GM23248 (cell line): ENCODE data around the gene SMURF2. TPM values are rescaled to one million over a fixed set of nuclear protein-coding genes. Genes with fewer than 3 reads are reported as not detected.

ENCODE experiments used
- DNase-seq: peaks from one replicate; pipeline ENCODE4 v3.0.0-alpha.2; 2015
- H2AFZ ChIP-seq: fragments of 200-600 bp; sonication (generic); 2 replicates; pipeline ENCODE4 v1.6.1; 2016; ENCODE audit warnings: antibody characterized with exemption
- H3F3A ChIP-seq: fragments of 200-600 bp; sonication (generic); 2 replicates; pipeline ENCODE4 v1.6.1; 2016; ENCODE audit warnings: mild to moderate bottlenecking, antibody characterized with exemption, mixed run types; ENCODE audit not compliant: insufficient read depth
- H3K27ac ChIP-seq: fragments of 200-600 bp; sonication (generic); 2 replicates; pipeline ENCODE4 v1.5.1; 2016; ENCODE audit warnings: mild to moderate bottlenecking
- H3K27me3 ChIP-seq: fragments of 200-600 bp; sonication (generic); replicated peaks from 2 replicates; pipeline ENCODE4 v1.6.1; 2016; ENCODE audit warnings: mild to moderate bottlenecking; ENCODE audit not compliant: insufficient read depth
- H3K36me3 ChIP-seq: fragments of 200-600 bp; sonication (generic); 2 replicates; pipeline ENCODE4 v1.6.1; 2016; ENCODE audit warnings: low read depth, mild to moderate bottlenecking
- H3K4me1 ChIP-seq: fragments of 200-600 bp; sonication (generic); 2 replicates; pipeline ENCODE4 v1.6.1; 2016; ENCODE audit warnings: mild to moderate bottlenecking; ENCODE audit not compliant: insufficient read depth
- H3K4me2 ChIP-seq: fragments of 200-600 bp; sonication (generic); one replicate; pipeline ENCODE4 v1.6.1; 2016; ENCODE audit warnings: mild to moderate bottlenecking; ENCODE audit not compliant: unreplicated experiment
- H3K4me3 ChIP-seq: fragments of 200-600 bp; sonication (generic); 2 replicates; pipeline ENCODE4 v1.5.1; 2016; ENCODE audit warnings: mild to moderate bottlenecking
- H3K79me2 ChIP-seq: fragments of 200-600 bp; sonication (generic); 2 replicates; pipeline ENCODE4 v1.6.1; 2016; ENCODE audit warnings: mild to moderate bottlenecking; ENCODE audit not compliant: insufficient read depth
- H3K9ac ChIP-seq: fragments of 200-600 bp; sonication (generic); 2 replicates; pipeline ENCODE4 v1.6.1; 2016; ENCODE audit warnings: mild to moderate bottlenecking
- H3K9me2 ChIP-seq: fragments of 200-600 bp; sonication (generic); 2 replicates; pipeline ENCODE4 v1.6.1; 2016; ENCODE audit warnings: mixed run types, mild to moderate bottlenecking, moderate library complexity; ENCODE audit not compliant: insufficient read depth
- H3K9me3 ChIP-seq: fragments of 200-600 bp; sonication (generic); one replicate; pipeline ENCODE4 v1.6.1; 2017; ENCODE audit warnings: low read depth
- H4K20me1 ChIP-seq: fragments of 200-600 bp; sonication (generic); 2 replicates; pipeline ENCODE4 v1.6.0; 2016; ENCODE audit not compliant: insufficient read depth
- EZH2 ChIP-seq: fragments of 200-600 bp; sonication (generic); IDR thresholded peaks from 2 replicates; pipeline ENCODE4 v1.6.1; 2018; ENCODE audit warnings: antibody characterized with exemption, mild to moderate bottlenecking; ENCODE audit not compliant: insufficient read depth, poor library complexity, severe bottlenecking
- EZH2phosphoT487 ChIP-seq: fragments of 200-600 bp; sonication (generic); IDR thresholded peaks from 2 replicates; pipeline ENCODE4 v1.6.1; 2018; ENCODE audit warnings: antibody characterized with exemption, moderate library complexity, mild to moderate bottlenecking, low read depth; ENCODE audit not compliant: insufficient read depth
- WGBS, 2 experiments: methylation state at CpG; one replicate each; pipeline ENCODE4 v1.1.6; 2015 to 2017; ENCODE audit warnings: low lambda C conversion rate in 2 of 2, low coverage in 1 of 2; ENCODE audit errors: missing lambda C conversion rate in 2 of 2; 5-methylcytosine and 5-hydroxymethylcytosine counted together
- in situ Hi-C: fragments of 300-500 bp; cut with MboI; formaldehyde crosslinking; loops from 2 replicates; pipeline ENCODE4 v1.15.0; 2020
- polyA plus RNA-seq: library from polyadenylated mRNA; unstranded; fragments of >200 nt; fragmentation: Nextera tagmentation; extraction: Ambion mirVana; gene quantifications from 2 replicates; pipeline ENCODE4 v1.2.1, GENCODE V29; 2016
- total RNA-seq: library from RNA; depleted of rRNA; stranded (reverse); fragments of >200 nt; shearing (Covaris generic); gene quantifications from 2 replicates; pipeline ENCODE4 v1.2.3, GENCODE V29; 2014

Gene SMURF2
- total and polyA plus RNA-seq, 2 experiments from 2014 or later, result 50.8 to 159 TPM

DNA sequence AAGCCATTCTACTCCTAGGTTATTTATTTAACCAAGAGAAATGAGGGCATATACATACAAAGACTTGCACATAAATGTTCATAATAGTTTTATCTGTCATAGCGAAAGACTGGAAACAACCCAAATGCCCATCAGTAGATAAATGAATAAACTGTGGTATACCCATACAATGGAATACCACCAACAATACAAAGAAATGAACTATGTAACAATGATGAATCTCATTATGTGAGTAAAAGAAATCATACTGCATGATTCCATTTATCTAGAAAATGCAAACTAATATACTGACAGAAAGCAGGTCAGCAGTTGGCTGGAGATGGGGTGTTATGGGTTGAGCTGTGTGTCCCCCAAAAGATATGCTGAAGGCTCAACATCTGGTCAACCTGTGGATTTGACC lies 98.0 kb downstream of the SMURF2 start:
- Histone ChIP-seq H3K36me3 (peaks cover 83% of the 10 kb centered on the region), H3K79me2 (peaks cover 95% of the 10 kb centered on the region)
- in situ Hi-C loops, result no loop called here

DNA sequence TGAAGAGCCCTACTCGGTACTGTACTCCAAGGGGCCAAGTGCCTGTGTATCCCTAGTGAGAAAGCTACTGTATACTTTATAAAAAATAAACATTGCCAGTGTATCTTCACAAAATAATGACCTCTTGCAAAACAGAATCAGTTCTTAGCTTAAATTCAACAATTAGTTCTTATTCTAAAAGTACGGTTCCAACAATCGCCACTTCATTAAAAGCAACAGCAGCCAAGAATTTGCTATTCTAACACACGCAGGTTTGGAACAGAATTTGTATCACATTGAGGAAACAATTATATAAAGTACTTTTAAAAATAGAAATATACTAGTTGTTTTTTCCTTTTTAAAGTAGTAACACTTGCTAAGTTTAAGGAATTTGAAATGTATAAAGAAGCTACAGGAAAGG lies 106.8 kb downstream of the SMURF2 start:
- TF ChIP-seq EZH2phosphoT487 (no peak), EZH2 (no peak)
- H3K27ac ChIP-seq, result peak overlapping the region; percentile 13
- H3K36me3 ChIP-seq, result peaks cover 97% of the 10 kb centered on the region
- in situ Hi-C loops, result no loop called here
- H3K9me3 ChIP-seq, result no peaks in the 10 kb centered on the region
- WGBS, 2 experiments, result 48 to 49% methylated on average over 4 of the region's 4 CpGs
- H3K4me1 ChIP-seq, result no peaks in the 10 kb centered on the region
- H3K9me2 ChIP-seq, result no peaks in the 10 kb centered on the region
- no peak overlapping the region for H3K4me2 ChIP-seq
- H3K27me3 ChIP-seq, result no peaks in the 10 kb centered on the region
- H3K79me2 ChIP-seq, result peaks cover 100% of the 10 kb centered on the region
- no peak for DNase-seq
- H3K9ac ChIP-seq, result no peak overlapping the region
- no peak overlapping the region for H2AFZ ChIP-seq
- no peak overlapping the region for H3K4me3 ChIP-seq
- peaks cover 93% of the 10 kb centered on the region for H3F3A ChIP-seq
- H4K20me1 ChIP-seq, result no peaks in the 10 kb centered on the region

More for the DNA sequence above, 98.0 kb downstream of the SMURF2 start:
- no peak overlapping the region for H3K9ac ChIP-seq
- H3K9me3 ChIP-seq, result no peaks in the 10 kb centered on the region
- H3K4me3 ChIP-seq, result no peak overlapping the region
- no peak for TF ChIP-seq EZH2phosphoT487
- H3K4me2 ChIP-seq, result no peak overlapping the region
- no peaks in the 10 kb centered on the region for H4K20me1 ChIP-seq
- H3K4me1 ChIP-seq, result no peaks in the 10 kb centered on the region
- no peaks in the 10 kb centered on the region for H3K27me3 ChIP-seq
- peak overlapping the region; percentile 38; the same call in 1 of the 2 replicates for H3K27ac ChIP-seq
- DNase-seq, result no peak
- peaks cover 79% of the 10 kb centered on the region for H3F3A ChIP-seq
- WGBS, 2 experiments, result 94 to 97% methylated on average over 1 of the region's 1 CpG
- H3K9me2 ChIP-seq, result no peaks in the 10 kb centered on the region
- no peak overlapping the region for H2AFZ ChIP-seq

DNA sequence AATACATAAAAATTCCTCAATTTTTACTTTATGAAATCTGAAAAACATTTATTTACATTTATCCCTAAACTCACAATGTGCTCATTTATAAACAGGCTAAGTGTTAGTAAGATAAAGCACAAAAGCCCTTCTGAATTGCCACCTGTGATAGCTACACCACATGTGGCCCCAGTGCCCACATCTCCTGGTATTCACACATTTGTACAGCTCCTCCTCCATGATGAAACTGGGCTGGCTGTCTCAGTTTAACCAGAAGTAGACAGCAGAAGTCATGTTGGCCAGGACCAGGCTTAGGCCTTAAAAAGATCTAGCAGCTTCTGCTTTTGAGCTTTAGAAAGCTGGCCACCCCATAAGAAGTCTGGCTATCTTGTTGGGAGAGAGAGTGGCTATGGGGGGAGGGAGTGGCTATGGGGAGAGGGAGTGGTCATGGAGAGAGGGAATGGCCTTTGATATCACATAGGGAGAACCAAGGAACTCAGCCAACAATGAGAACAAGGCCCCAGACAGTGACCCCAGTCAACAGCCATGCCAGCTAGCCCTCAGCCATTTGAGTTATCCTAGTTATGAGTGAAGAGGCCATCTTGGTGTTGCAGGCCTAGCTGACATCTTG lies 108.0 kb downstream of the SMURF2 start:
- H3K4me3 ChIP-seq, result no peak overlapping the region
- TF ChIP-seq EZH2phosphoT487, result no peak
- no peak for TF ChIP-seq EZH2
- peaks cover 98% of the 10 kb centered on the region for H3K36me3 ChIP-seq
- no peaks in the 10 kb centered on the region for H3K9me2 ChIP-seq
- no peak for DNase-seq
- peaks cover 96% of the 10 kb centered on the region for H3F3A ChIP-seq
- no peak overlapping the region for H3K9ac ChIP-seq
- H3K4me2 ChIP-seq, result no peak overlapping the region
- no peaks in the 10 kb centered on the region for H3K27me3 ChIP-seq
- H2AFZ ChIP-seq, result no peak overlapping the region
- in situ Hi-C loops, result no loop called here
- H3K4me1 ChIP-seq, result no peaks in the 10 kb centered on the region
- no peaks in the 10 kb centered on the region for H3K9me3 ChIP-seq
- H4K20me1 ChIP-seq, result no peaks in the 10 kb centered on the region
- H3K27ac ChIP-seq, result 0 out of 2 replicates have a peak overlapping the region, but pooled peaks have one; percentile 13
- peaks cover 99% of the 10 kb centered on the region for H3K79me2 ChIP-seq

DNA sequence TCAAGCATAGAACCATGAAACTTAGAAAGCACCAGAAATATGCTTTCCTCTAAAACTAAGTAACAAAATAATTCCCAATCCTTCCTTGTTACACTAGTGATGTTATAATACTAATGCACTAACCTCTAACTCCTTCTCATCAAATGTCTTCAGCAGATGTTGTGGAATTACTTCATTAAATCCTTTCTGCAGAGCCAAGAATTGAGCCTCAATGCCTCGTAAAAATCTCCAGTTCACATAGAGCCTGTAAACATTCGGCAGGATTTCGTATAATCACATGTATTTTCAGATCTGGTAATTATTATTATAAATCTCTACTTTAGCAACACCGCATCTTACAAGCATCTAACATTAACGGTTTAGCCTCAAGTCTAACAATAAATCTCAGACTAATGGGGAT lies 110.6 kb downstream of the SMURF2 start:
- peaks cover 96% of the 10 kb centered on the region for H3F3A ChIP-seq
- no peak for TF ChIP-seq EZH2
- TF ChIP-seq EZH2phosphoT487, result no peak
- H3K4me1 ChIP-seq, result no peaks in the 10 kb centered on the region
- peak overlapping the region; percentile 13; the same call in 1 of the 2 replicates for H3K27ac ChIP-seq
- in situ Hi-C loops, result no loop called here
- no peak overlapping the region for H3K4me3 ChIP-seq
- H3K9me2 ChIP-seq, result no peaks in the 10 kb centered on the region
- no peak overlapping the region for H2AFZ ChIP-seq
- H3K36me3 ChIP-seq, result peaks cover 98% of the 10 kb centered on the region
- H3K4me2 ChIP-seq, result no peak overlapping the region
- peaks cover 98% of the 10 kb centered on the region for H3K79me2 ChIP-seq
- whole genome bisulfite sequencing, 2 experiments, result 68 to 75% methylated on average over 5 of the region's 5 CpGs
- no peak for DNase-seq
- H3K9ac ChIP-seq, result no peak overlapping the region
- H3K27me3 ChIP-seq, result no peaks in the 10 kb centered on the region
- no peaks in the 10 kb centered on the region for H3K9me3 ChIP-seq
- H4K20me1 ChIP-seq, result no peaks in the 10 kb centered on the region

DNA sequence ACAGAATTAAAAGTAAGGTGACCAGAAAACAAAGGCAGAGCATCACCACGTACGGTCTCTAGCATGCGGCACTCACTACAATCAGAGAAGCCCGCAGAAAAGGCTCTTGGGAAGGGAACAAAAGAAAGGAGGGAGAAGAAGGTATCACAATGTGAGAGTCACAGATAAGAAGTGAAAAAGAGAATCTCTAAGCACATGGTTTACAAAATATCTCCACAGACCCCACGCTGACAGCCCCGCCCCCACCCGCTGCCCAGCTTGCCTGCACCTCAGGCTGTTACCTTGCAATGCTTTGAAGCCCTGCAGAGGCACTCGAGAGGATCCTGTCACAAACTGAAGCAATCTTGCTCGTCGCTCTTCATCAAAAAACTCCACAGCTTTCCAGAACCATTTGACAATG lies 114.8 kb downstream of the SMURF2 start:
- no peak for TF ChIP-seq EZH2
- no peak for TF ChIP-seq EZH2phosphoT487
- Histone ChIP-seq H3K9ac (no peak overlapping the region), H3K9me3 (no peaks in the 10 kb centered on the region), H3K27ac (peak overlapping the region; percentile 10; the same call in 1 of the 2 replicates), H4K20me1 (no peaks in the 10 kb centered on the region), H3K4me1 (no peaks in the 10 kb centered on the region), H3K4me2 (no peak overlapping the region), H3K27me3 (no peaks in the 10 kb centered on the region), H3K36me3 (peaks cover 98% of the 10 kb centered on the region), H3K9me2 (no peaks in the 10 kb centered on the region), H3K4me3 (no peak overlapping the region), H3F3A (peaks cover 98% of the 10 kb centered on the region), H3K79me2 (peaks cover 97% of the 10 kb centered on the region), H2AFZ (no peak overlapping the region)
- DNase-seq, result no peak
- 82 to 83% methylated on average over 10 of the region's 10 CpGs for WGBS, 2 experiments
- in situ Hi-C loops, result no loop called here
